Liver (tissue), 9 donors: ENCODE data around the gene B3GALT5. TPM values are rescaled to one million over a fixed set of nuclear protein-coding genes. Genes with fewer than 3 reads are reported as not detected.

Experiments used
- DNase-seq: peaks from one replicate; pipeline ENCODE4 v3.0.0-alpha.2; 2017; ENCODE audit warnings: low spot score
- H3K27ac ChIP-seq, 2 donors: one replicate each; pipeline ENCODE4 v1.7.0; 2013; ENCODE audit warnings: inconsistent platforms in 2 of 2, low read length in 2 of 2, control low read depth in 1 of 2, low read depth in 1 of 2, mild to moderate bottlenecking in 1 of 2
- H3K27me3 ChIP-seq, 4 donors: one replicate each; pipeline versions ENCODE4 v1.6.1 to v1.7.0; 2013; ENCODE audit warnings: low read length in 3 of 4, inconsistent platforms in 1 of 4, mild to moderate bottlenecking in 1 of 4, moderate library complexity in 1 of 4; ENCODE audit not compliant: control insufficient read depth in 4 of 4, insufficient read depth in 4 of 4
- H3K36me3 ChIP-seq, 4 donors: one replicate each; pipeline versions ENCODE4 v1.6.1 to v1.7.0; 2013; ENCODE audit warnings: low read length in 3 of 4, mild to moderate bottlenecking in 3 of 4, low read depth in 1 of 4, moderate library complexity in 1 of 4; ENCODE audit not compliant: control insufficient read depth in 4 of 4, insufficient read depth in 3 of 4
- H3K4me1 ChIP-seq, 4 donors: one replicate each; pipeline versions ENCODE4 v1.6.1 to v1.7.0; 2013; ENCODE audit warnings: low read length in 3 of 4, mild to moderate bottlenecking in 3 of 4, moderate library complexity in 1 of 4; ENCODE audit not compliant: control insufficient read depth in 4 of 4, insufficient read depth in 4 of 4
- H3K4me3 ChIP-seq, 3 donors: one replicate each; pipeline versions ENCODE4 v1.6.1 to v1.7.0; 2013; ENCODE audit warnings: low read length in 3 of 3, control low read depth in 1 of 3, low read depth in 1 of 3, mild to moderate bottlenecking in 1 of 3
- H3K9ac ChIP-seq, 2 donors: one replicate each; pipeline ENCODE4 v1.7.0; 2013; ENCODE audit warnings: low read length in 2 of 2, mild to moderate bottlenecking in 2 of 2, moderate library complexity in 2 of 2, control low read depth in 1 of 2, low read depth in 1 of 2
- H3K9me3 ChIP-seq, 4 donors: one replicate each; pipeline versions ENCODE4 v1.6.1 to v1.7.0; 2013; ENCODE audit warnings: low read length in 3 of 4; ENCODE audit not compliant: control insufficient read depth in 4 of 4
- ATF3 ChIP-seq: IDR thresholded peaks from 2 replicates; pipeline ENCODE4 v1.6.1; 2016; ENCODE audit warnings: antibody characterized with exemption
- EGR1 ChIP-seq, 2 donors: IDR thresholded peaks; 2 replicates each; pipeline ENCODE4 v1.6.1; 2016 to 2018; ENCODE audit warnings: antibody characterized with exemption in 2 of 2, low read depth in 2 of 2
- FOXA2 ChIP-seq: IDR thresholded peaks from 2 replicates; pipeline ENCODE4 v1.6.1; 2016; ENCODE audit warnings: antibody characterized with exemption
- GABPA ChIP-seq, 2 donors: IDR thresholded peaks in 1 of 2; conservative IDR thresholded peaks in 1 of 2; 2 replicates each; pipeline ENCODE4 v1.6.1; 2016; ENCODE audit warnings: antibody characterized with exemption in 2 of 2, mild to moderate bottlenecking in 1 of 2, moderate library complexity in 1 of 2
- HNF4A ChIP-seq, 2 donors: conservative IDR thresholded peaks; 2 replicates each; pipeline ENCODE4 v1.6.1; 2016; ENCODE audit warnings: antibody characterized with exemption in 2 of 2, mild to moderate bottlenecking in 2 of 2
- HNF4G ChIP-seq: IDR thresholded peaks from 2 replicates; pipeline ENCODE4 v1.6.1; 2016; ENCODE audit warnings: antibody characterized with exemption
- JUND ChIP-seq, 2 donors: IDR thresholded peaks; 2 replicates each; pipeline ENCODE4 v1.6.1; 2016; ENCODE audit warnings: antibody characterized with exemption in 2 of 2
- NR2F2 ChIP-seq: IDR thresholded peaks from 2 replicates; pipeline ENCODE4 v1.6.1; 2016; ENCODE audit warnings: antibody characterized with exemption
- RAD21 ChIP-seq, 2 donors: IDR thresholded peaks; 2 replicates each; pipeline ENCODE4 v1.6.1; 2016; ENCODE audit warnings: antibody characterized with exemption in 2 of 2, mild to moderate bottlenecking in 2 of 2
- REST ChIP-seq: IDR thresholded peaks from 2 replicates; pipeline ENCODE4 v1.6.1; 2016; ENCODE audit warnings: antibody characterized with exemption, mild to moderate bottlenecking
- SP1 ChIP-seq: IDR thresholded peaks from 2 replicates; pipeline ENCODE4 v1.6.1; 2018; ENCODE audit warnings: antibody characterized with exemption, mild to moderate bottlenecking
- YY1 ChIP-seq: IDR thresholded peaks from 2 replicates; pipeline ENCODE4 v1.6.1; 2016; ENCODE audit warnings: antibody characterized with exemption, mild to moderate bottlenecking
- ZBTB33 ChIP-seq: IDR thresholded peaks from 2 replicates; pipeline ENCODE4 v1.6.1; 2016; ENCODE audit warnings: antibody characterized with exemption
- WGBS: extraction: QIAGEN DNeasy Blood & Tissue Kit; methylation state at CpG from one replicate; pipeline ENCODE4 v1.1.7; 2013; 5-methylcytosine and 5-hydroxymethylcytosine counted together
- polyA plus RNA-seq, 2 donors: library from polyadenylated mRNA; stranded (reverse) in 1 of 2; unstranded in 1 of 2; fragments of 200-250 nt in 1 of 2; fragments of >200 nt in 1 of 2; fragmentation: Nextera tagmentation in 1 of 2; extraction: Ambion mirVana in 1 of 2; gene quantifications; one replicate each; pipeline versions ENCODE4 v1.2.1 to v1.2.3, GENCODE V29; 2013 to 2015
- total RNA-seq, 2 donors: library from RNA; depleted of rRNA; stranded (reverse); fragments of >200 nt; gene quantifications; one replicate each; pipeline ENCODE4 v1.2.3, GENCODE V29; 2014
- donor health status: healthy.
- donor health status: healthy.
- donor health status: healthy.
- donor health status: healthy.
- donor health status: healthy.

B3GALT5 gene
- total and polyA plus RNA-seq, 4 donors = 0.05 to 0.33 (median 0.10) TPM

- no peak overlapping the region for H3K27ac ChIP-seq
- no peaks in the 10 kb centered on the region for H3K9me3 ChIP-seq
- no peaks in the 10 kb centered on the region for H3K36me3 ChIP-seq
- no peak overlapping the region for H3K4me3 ChIP-seq
- peaks cover 0 to 6% (median 2%) of the 10 kb centered on the region in 4 donors for H3K27me3 ChIP-seq
- DNase-seq = no peak
- H3K9ac ChIP-seq = no peak overlapping the region
- TF ChIP-seq ZBTB33 (no peak), GABPA (IDR thresholded peaks at IDR 0.05 in 1 of 2, conservative IDR thresholded peaks at IDR 0.05 in 1 of 2) (no peak), HNF4G (no peak), YY1 (no peak), EGR1 (IDR thresholded peaks at IDR 0.05; ENCODE audit: low read depth in 2 of 2) (no peak), HNF4A (conservative IDR thresholded peaks at IDR 0.05) (no peak)
- no peaks in the 10 kb centered on the region for H3K4me1 ChIP-seq
- 57% methylated on average over 4 of the region's 4 CpGs for WGBS
Measured at GRCh38 chr21:39690454-39690853, 77.7 kb downstream of the B3GALT5 start.

GRCh38 chr21:39694750-39695149 is 82.0 kb downstream of the B3GALT5 start:
- Histone ChIP-seq H3K9ac (no peak overlapping the region), H3K27ac (no peak overlapping the region), H3K36me3 (no peaks in the 10 kb centered on the region), H3K9me3 (no peaks in the 10 kb centered on the region), H3K4me3 (no peak overlapping the region), H3K27me3 (peaks cover 0 to 16% (median 0%) of the 10 kb centered on the region in 4 donors), H3K4me1 (no peaks in the 10 kb centered on the region)
- TF ChIP-seq HNF4G (no peak), HNF4A (conservative IDR thresholded peaks at IDR 0.05) (no peak), SP1 (no peak)
- no peak for DNase-seq
- 80% methylated on average over 5 of the region's 5 CpGs for WGBS

- no peak overlapping the region for H3K9ac ChIP-seq
Measured at GRCh38 chr21:39696196-39696595, 83.5 kb downstream of the B3GALT5 start.

More at GRCh38 chr21:39696196-39696595, 83.5 kb downstream of the B3GALT5 start:
- H3K9me3 ChIP-seq = no peaks in the 10 kb centered on the region
- peaks cover 0 to 16% (median 0%) of the 10 kb centered on the region in 4 donors for H3K27me3 ChIP-seq
- H3K4me1 ChIP-seq = no peaks in the 10 kb centered on the region
- no peaks in the 10 kb centered on the region for H3K36me3 ChIP-seq
- WGBS = 83% methylated on average over 7 of the region's 7 CpGs
- TF ChIP-seq JUND (IDR thresholded peaks at IDR 0.05) (no peak), REST (no peak), YY1 (no peak), FOXA2 (no peak), RAD21 (IDR thresholded peaks at IDR 0.05) (no peak), ATF3 (no peak), NR2F2 (no peak)
- DNase-seq = no peak
- H3K4me3 ChIP-seq = no peak overlapping the region
- no peak overlapping the region for H3K27ac ChIP-seq
